Umbilical cord (tissue), 2 donors: ENCODE measurements around the gene MIS12. TPM values are rescaled to one million over a fixed set of nuclear protein-coding genes. Genes with fewer than 3 reads are reported as not detected.

Source experiments
- DNase-seq: peaks from one replicate; pipeline ENCODE4 v3.0.0-alpha.2; 2015; ENCODE audit warnings: low spot score
- total RNA-seq: library from RNA; depleted of rRNA; stranded (reverse); fragments of >200 nt; gene quantifications from one replicate; pipeline ENCODE4 v1.2.3, GENCODE V29; 2014; ENCODE audit warnings: low replicate concordance; ENCODE audit not compliant: insufficient read depth

Gene MIS12
- total RNA-seq, 1 donor from 2014 or later, result 21.2 TPM

DNA sequence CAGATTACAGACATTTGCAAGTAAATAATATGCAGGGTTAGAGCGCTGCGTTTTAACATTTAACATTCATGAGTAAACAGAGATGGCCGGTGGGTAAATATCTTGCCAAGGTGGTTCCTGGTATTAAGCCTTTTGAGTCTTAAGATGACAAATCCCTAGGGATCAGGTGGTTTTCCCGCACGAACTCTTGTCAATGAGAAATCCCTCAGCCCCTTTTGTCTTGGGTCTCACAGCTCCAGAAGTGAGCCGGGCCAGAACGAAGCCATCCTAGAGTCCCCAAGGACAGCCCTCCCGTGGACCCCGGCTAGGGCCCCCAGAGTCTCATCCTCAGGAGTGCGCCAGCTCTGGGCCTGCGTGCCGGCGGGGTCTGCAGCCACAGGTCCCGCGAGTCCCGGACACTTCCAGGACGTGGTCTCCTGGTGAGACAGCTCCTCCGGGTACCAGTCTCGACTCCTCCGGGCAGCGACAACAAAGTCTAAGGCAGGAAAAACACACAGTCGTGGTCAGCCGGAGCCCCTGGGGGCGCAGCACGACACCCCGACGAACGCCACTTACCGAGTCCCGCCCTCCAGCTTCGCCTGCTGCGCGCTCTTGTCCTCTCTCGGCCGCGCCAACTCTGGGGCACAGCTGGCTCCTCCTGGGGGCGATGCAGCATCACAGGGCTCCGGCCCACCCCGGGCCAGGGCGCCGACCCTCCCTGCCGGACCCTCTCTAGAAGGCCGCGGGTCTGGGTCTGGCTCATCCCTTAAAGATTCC lies 13.3 kb downstream of the MIS12 start:
- peak; percentile 23 for DNase-seq

DNA sequence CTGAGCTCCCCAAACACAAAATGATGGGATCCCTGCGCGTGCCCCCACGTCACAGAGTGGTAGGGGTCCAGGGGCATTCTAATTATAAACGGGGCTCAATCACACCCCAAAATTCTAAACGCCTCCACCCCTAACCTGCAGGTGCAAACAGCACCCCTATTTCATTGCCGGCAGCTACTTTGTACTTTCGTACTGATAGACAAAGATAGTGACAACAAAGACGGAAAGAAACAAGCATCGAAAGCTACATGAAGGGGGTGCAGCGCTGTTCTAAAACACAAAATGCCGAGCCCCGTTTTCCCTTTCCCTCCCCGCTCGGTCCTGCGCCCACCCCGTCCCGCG lies 13.9 kb downstream of the MIS12 start:
- peak; percentile 19 for DNase-seq

DNA sequence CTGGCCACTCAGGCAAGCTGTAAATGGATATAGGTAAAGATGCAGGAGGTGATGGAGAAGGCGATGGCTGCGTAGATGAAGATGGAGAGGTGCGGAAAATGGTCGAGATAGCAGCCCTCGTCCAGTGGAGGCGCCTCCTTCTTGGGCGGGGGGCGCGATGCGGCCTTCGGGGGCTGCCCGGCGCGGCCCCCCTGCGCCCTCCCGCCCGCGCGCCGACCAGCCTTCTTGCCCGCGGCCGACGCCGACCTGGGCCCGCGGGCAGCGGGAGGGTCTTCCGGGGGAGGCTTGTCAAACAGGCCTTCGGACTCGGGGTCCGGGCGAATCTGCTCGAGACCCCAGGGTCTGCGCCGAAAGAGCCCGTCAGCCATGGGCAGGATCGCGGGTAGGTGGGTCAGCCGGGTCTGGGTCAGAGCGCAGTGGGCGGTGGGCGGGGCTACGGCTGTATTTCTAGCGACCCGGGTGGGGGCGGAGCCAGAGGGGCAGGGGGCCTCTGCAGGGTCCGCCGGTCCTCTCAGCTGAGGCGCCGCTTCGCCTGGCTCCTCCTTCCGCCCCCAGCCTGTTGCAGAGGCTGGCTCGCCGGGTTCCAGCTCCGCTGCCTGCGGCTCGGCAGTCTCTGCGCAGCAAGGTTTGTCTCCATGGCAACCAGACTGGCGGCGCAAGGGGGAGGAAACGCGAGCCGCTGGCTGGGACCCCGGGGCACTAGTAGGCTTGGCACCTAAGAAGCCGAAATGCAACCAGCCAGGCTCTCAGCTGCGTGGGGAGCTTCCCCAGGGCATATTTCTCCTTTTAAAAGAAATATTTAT lies 14.4 kb downstream of the MIS12 start:
- DNase-seq, result peak; percentile 97

- DNase-seq, result no peak
These were observed 15.3 kb downstream of the MIS12 start for GRCh38 chr17:5501685-5502084.

GRCh38 chr17:5502552-5502951 lies 16.2 kb downstream of the MIS12 start:
- no peak for DNase-seq

GRCh38 chr17:5506307-5506706 lies 19.9 kb downstream of the MIS12 start:
- DNase-seq, result no peak

DNA sequence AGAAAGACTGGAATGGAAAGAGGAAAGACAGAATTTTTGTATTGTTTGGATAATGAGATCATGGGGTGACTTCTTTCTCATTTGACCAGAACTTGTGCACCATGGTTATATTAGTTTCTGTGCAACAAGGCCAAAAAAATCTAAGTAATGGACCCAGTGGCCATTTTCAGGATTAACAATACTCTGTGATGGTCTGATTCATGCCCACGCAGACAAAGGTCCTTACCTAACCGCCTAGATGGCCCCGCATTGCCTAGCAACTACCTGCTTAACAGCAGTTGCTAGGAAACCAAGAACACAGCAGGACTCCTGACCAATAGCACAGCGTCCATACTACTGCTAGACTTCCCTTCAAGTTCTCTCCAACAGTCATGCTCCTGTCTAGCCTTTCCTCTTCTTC lies 22.4 kb downstream of the MIS12 start:
- DNase-seq, result peak; percentile 20

DNA sequence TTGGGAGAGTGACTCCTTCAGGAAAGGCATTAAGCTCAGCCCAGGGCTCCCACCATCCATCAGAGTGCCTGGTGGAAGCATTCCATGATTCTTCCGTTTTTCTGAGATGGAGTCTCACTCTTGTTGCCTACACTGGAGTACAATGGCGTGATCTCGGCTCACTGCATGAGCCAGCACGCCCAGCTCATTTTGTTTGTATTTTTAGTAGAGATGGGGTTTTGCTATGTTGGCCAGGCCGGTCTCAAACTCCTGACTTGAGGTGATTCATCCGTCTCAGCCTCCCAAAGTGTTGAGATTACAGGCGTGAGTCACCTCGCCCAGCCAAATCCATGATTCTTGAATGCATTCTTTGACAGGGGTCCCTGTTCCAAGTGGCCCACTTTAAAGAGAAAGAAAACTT lies 23.1 kb downstream of the MIS12 start:
- DNase-seq, result no peak

DNA sequence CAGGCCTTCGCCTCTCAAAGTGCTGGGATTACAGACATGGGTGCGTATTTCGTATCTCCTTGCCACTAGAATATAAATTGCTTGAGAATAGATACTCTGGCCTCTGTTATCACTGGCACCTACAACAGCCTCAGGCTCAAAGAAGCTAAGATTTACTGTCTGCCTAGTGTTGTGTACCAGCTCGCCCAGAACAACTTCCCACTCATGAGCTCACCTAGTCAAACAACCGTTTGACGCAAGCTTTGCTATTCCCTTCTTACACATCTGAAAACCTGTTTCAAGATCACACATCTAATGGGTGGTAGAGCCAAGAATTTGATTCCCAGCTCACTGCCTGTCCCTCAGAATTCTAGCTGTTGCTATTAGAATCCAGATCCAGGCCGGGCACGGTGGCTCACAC lies 24.4 kb downstream of the MIS12 start:
- peak; percentile 69 for DNase-seq

DNA sequence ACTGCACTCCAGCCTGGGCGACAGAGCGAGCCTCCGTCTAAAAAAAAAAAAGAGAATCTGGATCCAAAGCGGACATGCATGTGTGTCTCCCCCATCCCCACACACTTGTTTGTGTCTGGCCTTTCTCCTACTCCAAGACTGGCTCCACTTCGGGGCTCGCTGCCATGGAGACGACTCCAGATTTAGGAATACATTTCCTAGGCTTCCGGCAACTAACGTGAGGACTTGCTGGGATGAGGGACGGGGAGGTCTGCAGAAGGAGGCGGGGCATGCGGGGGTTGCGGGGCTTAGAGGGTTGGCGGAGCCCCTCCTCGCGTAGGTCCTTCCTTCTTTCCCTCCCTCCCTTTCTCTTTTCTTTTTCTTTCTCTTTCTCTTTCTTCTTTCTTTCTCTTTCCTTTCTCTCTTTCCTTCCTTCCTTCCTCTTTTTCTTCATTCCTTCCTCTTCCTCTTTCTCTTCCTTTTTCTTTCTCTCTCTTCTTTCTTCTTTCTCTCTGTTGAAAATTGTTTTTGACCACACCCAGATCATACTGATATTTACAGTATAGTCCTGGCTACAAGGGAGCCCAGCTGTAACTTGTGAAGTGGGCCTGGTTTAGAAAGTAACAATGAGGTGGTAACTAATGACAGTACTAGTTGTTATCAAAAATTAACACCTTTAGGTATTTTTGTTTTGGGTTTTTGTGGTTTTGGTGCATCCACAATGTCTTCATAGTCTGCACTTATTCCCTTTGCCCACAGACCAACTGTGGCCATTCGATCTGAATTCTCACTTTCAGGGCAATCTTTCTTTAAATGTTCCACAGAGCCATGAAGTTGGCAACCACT lies 25.2 kb downstream of the MIS12 start:
- DNase-seq, result no peak

DNA sequence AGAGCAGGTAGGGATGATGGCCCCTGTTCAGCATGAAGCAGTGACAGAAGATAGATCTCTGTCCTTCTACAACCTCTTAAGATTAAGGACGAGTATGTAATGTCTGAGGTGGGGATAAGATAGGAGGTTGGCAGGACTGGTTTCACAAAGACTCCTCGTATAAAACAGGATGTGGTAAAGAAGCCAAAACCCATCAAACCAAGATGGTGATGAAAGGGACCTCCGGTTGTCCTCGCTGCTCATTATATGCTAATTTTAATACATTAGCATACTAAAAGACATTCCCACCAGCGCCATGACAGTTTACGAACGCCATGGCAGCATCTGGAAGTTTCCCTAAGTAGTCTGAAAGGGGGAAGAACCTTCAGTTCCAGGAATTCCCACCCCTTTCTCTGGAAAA lies 27.3 kb downstream of the MIS12 start:
- no peak for DNase-seq

GRCh38 chr17:5514976-5515375 lies 28.6 kb downstream of the MIS12 start:
- no peak for DNase-seq

DNA sequence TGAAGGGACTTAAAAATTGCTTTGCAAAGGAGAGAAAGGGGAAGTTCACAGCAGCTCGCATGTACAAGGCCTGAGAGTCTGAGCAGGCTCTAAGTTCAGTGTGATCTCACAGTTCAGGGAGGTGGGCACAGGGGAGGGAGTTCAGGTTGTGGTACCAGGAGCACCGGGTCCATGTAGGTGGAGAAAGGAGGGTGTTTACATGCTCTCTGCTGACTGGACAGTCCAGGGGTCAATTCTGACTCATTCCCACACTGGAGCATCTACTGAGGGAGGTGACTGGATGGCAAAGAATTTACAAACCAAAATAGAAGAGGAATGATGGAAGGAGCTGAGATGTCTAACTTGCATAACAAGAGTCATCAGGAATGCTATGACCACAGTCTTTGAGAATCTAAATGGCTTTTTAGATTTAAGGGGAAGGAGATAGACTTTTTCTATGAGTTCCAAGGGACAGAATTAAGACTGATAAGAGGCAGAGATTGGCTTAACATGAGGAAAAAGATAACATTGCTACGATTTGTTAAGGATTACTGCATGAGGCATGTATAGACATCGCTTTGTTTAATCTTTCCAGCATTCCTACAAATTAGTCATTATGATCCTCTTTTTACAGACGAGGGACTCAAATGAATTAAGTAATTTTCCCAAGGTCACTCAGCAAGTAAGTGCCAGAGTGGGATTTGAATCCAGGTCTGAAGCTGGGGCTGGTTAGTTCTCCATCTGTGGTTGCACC lies 29.9 kb downstream of the MIS12 start:
- peak; percentile 86 for DNase-seq

- no peak for DNase-seq
These were observed 36.1 kb downstream of the MIS12 start for GRCh38 chr17:5522476-5522875.

GRCh38 chr17:5523249-5523648 lies 36.9 kb downstream of the MIS12 start:
- DNase-seq, result no peak

GRCh38 chr17:5526821-5527598 lies 40.6 kb downstream of the MIS12 start:
- DNase-seq, result peak; percentile 99

- no peak for DNase-seq
These were observed 41.4 kb downstream of the MIS12 start for GRCh38 chr17:5527601-5528250.

GRCh38 chr17:5530265-5531084 lies 44.1 kb downstream of the MIS12 start:
- DNase-seq, result no peak

- DNase-seq, result no peak
These were observed 44.7 kb downstream of the MIS12 start for GRCh38 chr17:5531085-5531418.

DNA sequence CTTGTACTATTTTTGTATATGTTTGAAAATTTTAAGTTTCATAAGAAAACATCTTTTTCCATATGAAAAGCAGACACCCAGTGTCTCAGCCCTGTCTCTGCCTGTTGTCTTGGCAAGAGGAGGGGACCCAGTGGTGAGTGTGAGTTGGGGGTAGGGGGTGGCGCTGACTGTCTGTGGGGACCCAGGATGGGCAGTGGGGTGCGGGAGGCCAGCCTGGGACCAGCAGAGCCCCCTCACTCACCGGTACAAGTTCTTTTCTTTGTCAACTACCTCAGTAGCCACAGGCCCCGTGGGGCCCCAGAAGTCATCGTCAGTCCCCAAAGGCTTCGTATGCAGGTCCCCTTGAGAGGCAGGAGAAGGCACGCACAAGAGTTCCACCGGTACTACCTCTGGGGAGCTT lies 46.2 kb downstream of the MIS12 start:
- no peak for DNase-seq
